Chondrocyte (in vitro differentiated cells): ENCODE measurements around the gene NUBPL. TPM values are rescaled to one million over a fixed set of nuclear protein-coding genes. Genes with fewer than 3 reads are reported as not detected.
"Not testable (repeated sequence)": the region's sequence is repeated elsewhere in the genome, so short reads cannot be mapped to it uniquely, and the experiment has no call there.

Experiments
- DNase-seq: peaks from one replicate; pipeline ENCODE4 v3.0.0; 2021; ENCODE audit warnings: mixed read lengths, low spot score
- H3K27ac Mint-ChIP-seq: one replicate; pipeline ENCODE4 v1.8.0; 2021; ENCODE audit warnings: mild to moderate bottlenecking, moderate library complexity, mixed read lengths; ENCODE audit not compliant: unreplicated experiment
- H3K27me3 Mint-ChIP-seq: 2 replicates; pipeline ENCODE4 v1.8.0; 2021; ENCODE audit warnings: low read depth, mixed read lengths
- H3K36me3 Mint-ChIP-seq: 2 replicates; pipeline ENCODE4 v1.8.0; 2021; ENCODE audit warnings: low read depth, mixed read lengths
- H3K4me1 Mint-ChIP-seq: 2 replicates; pipeline ENCODE4 v1.8.0; 2021; ENCODE audit warnings: low read depth, mild to moderate bottlenecking, mixed read lengths
- H3K4me3 Mint-ChIP-seq: one replicate; pipeline ENCODE4 v1.8.0; 2021; ENCODE audit warnings: mild to moderate bottlenecking, moderate library complexity, mixed read lengths; ENCODE audit not compliant: unreplicated experiment
- H3K9me3 Mint-ChIP-seq: 2 replicates; pipeline ENCODE4 v1.8.0; 2021; ENCODE audit warnings: low read depth, mixed read lengths
- total RNA-seq: library from RNA; stranded (reverse); gene quantifications from 3 replicates; pipeline ENCODE4 v1.2.1, GENCODE V29; 2021
- TF ChIP-seq, protein P1 (sequence below): fragments of 200-600 bp; sonication (generic); IDR thresholded peaks from 2 replicates; pipeline ENCODE4 v1.5.0; 2021; ENCODE audit warnings: antibody characterized with exemption, mild to moderate bottlenecking, moderate library complexity

NUBPL gene
- total RNA-seq, 1 donor from 2014 or later: 9.8 TPM

DNA sequence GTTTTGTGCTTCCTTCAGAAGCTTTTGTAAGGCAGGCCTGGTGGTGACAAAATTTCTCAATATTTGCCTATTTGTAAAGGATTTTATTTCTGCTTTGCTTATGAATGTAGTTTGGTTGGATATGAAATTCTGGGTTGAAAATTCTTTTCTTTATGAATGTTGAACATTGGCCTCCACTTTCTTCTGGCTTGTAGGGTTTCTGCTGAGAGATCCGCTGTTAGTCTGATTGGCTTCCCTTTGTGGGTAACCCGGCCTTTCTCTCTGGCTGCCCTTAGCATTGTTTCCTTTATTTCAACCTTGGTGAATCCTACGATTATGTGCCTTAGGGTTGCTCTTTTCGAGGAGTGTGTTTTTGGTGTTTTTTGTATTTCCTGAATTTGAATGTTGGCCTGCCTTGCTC is 58.2 kb downstream of the NUBPL start:
- TF ChIP-seq, protein P1, sequence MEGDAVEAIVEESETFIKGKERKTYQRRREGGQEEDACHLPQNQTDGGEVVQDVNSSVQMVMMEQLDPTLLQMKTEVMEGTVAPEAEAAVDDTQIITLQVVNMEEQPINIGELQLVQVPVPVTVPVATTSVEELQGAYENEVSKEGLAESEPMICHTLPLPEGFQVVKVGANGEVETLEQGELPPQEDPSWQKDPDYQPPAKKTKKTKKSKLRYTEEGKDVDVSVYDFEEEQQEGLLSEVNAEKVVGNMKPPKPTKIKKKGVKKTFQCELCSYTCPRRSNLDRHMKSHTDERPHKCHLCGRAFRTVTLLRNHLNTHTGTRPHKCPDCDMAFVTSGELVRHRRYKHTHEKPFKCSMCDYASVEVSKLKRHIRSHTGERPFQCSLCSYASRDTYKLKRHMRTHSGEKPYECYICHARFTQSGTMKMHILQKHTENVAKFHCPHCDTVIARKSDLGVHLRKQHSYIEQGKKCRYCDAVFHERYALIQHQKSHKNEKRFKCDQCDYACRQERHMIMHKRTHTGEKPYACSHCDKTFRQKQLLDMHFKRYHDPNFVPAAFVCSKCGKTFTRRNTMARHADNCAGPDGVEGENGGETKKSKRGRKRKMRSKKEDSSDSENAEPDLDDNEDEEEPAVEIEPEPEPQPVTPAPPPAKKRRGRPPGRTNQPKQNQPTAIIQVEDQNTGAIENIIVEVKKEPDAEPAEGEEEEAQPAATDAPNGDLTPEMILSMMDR: no peak
- Mint-ChIP-seq H3K27me3 (no peaks in the 10 kb centered on the region), H3K4me1 (no peaks in the 10 kb centered on the region), H3K4me3 (no peak overlapping the region), H3K36me3 (peaks cover 18% of the 10 kb centered on the region), H3K9me3 (peaks cover 34% of the 10 kb centered on the region), H3K27ac (no peak overlapping the region)
- DNase-seq: no peak

DNA sequence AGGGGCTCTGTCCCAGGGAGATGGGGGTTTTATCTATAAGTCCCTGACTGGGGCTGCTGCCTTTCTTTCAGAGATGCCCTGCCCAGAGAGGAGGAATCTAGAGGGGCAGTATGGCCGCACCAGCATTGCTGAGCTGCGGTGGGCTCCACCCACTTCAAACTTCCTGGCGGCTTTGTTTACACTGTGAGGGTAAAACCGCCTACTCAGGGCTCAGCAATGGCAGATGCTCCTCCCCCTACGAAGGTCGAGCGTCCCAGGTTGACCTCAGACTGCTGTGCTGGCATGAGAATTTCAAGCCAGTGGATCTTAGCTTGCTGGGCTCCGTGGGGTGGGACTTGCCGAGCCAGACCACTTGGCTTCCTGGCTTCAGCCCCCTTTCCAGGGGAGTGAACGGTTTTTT is 59.7 kb downstream of the NUBPL start:
- H3K4me1 Mint-ChIP-seq, H3K4me3 Mint-ChIP-seq, DNase-seq, H3K27me3 Mint-ChIP-seq, H3K27ac Mint-ChIP-seq: not testable (repeated sequence)
- H3K36me3 Mint-ChIP-seq: peaks cover 18% of the 10 kb centered on the region
- peaks cover 28% of the 10 kb centered on the region for H3K9me3 Mint-ChIP-seq

DNA sequence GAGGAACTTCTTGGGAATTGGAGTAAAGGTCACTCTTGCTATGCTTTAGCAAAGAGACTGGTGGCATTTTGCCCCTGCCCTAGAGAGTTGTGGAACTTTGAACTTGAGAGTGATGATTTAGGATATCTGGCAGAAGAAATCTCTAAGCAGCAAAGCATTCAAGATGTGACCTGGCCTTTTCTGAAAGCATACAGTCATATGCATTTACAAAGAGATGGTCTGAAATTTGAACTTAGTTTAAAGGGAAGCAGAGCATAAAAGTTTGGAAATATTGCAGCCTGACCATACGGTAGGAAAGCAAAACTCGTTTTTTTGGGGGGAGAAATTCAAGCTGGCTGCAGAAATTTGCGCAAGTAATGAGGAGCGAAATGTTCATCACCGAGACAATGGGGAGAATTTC is 60.9 kb downstream of the NUBPL start:
- no peak overlapping the region for H3K27ac Mint-ChIP-seq
- no peak overlapping the region for H3K4me3 Mint-ChIP-seq
- TF ChIP-seq, protein P1: no peak
- DNase-seq: no peak
- H3K36me3 Mint-ChIP-seq: peaks cover 18% of the 10 kb centered on the region
- peaks cover 28% of the 10 kb centered on the region for H3K9me3 Mint-ChIP-seq
- H3K27me3 Mint-ChIP-seq: no peaks in the 10 kb centered on the region
- no peaks in the 10 kb centered on the region for H3K4me1 Mint-ChIP-seq

DNA sequence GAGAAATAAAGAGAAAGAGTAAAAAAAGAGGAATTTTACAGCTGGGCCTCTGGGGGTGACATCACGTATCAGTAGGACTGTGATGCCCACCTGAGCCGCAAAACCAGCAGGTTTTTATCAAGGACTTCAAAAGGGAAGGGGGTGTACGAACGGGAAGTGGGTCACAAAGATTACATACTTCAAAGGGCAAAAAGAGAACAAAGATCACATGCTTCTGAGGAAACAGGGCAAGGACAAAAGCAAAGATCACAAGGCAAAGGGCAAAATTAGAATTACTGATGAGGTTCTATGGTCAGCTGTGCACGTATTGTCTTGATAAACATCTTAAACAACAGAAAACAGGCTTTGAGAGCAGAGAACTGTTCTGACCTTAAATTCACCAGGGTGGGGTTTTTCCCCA is 91.7 kb downstream of the NUBPL start:
- not testable (repeated sequence) for H3K4me1 Mint-ChIP-seq, H3K4me3 Mint-ChIP-seq, DNase-seq, H3K27ac Mint-ChIP-seq, H3K27me3 Mint-ChIP-seq
- H3K36me3 Mint-ChIP-seq: peaks cover 12% of the 10 kb centered on the region
- peaks cover 15% of the 10 kb centered on the region for H3K9me3 Mint-ChIP-seq

DNA sequence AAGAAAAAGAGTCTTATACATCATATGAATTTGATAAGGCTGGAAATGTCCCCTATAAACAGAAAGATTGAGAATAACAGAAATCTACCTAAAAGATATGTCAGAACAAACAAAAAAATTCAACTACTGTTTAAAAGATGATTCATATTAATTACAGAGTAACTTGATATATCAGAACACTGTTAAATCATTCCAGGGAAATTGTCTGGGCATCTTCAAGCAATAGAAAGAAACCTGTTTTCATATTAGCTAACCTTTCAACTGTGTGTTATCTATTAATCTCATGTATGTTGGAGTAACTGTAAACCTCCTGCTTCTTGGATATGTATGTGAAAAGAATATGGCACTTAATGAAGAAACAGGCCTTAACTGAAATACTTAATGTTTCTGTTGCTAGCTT is 96.7 kb downstream of the NUBPL start:
- Mint-ChIP-seq H3K4me1 (peaks cover 6% of the 10 kb centered on the region), H3K4me3 (no peak overlapping the region), H3K27ac (no peak overlapping the region), H3K27me3 (no peaks in the 10 kb centered on the region), H3K9me3 (peaks cover 9% of the 10 kb centered on the region), H3K36me3 (peaks cover 7% of the 10 kb centered on the region)
- TF ChIP-seq, protein P1: no peak
- no peak for DNase-seq

DNA sequence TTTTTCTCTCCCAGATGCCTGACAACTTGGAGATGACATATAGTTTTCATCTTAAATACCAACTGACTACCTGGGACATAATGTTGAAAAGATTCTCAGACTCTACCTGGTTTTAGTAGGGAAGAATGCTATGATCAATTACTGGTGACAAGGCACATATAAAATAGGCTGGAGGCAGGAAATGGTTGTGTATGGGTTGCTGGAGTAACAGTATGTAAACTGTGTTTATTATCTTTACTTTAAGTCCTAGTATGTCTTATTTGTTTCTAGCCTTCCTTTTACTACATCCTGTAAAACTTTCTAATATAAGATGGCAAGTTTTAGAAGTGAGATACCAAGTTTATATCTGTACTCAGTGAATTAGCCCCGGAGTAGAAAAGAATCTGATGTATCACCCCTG is 98.1 kb downstream of the NUBPL start:
- H3K27me3 Mint-ChIP-seq: no peaks in the 10 kb centered on the region
- peaks cover 7% of the 10 kb centered on the region for H3K36me3 Mint-ChIP-seq
- TF ChIP-seq, protein P1: no peak
- H3K4me3 Mint-ChIP-seq: no peak overlapping the region
- peaks cover 6% of the 10 kb centered on the region for H3K4me1 Mint-ChIP-seq
- no peak for DNase-seq
- no peak overlapping the region for H3K27ac Mint-ChIP-seq
- peaks cover 5% of the 10 kb centered on the region for H3K9me3 Mint-ChIP-seq
